WTC11 (cell line): Measurements from ENCODE around the gene MLX. TPM values are rescaled to one million over a fixed set of nuclear protein-coding genes. Genes with fewer than 3 reads are reported as not detected.

Experiments used
- ATAC-seq: fragments of 200-7000 bp; cut with Tn5 transposase; 2 replicates; pipeline ENCODE4 v1.10.0; 2021; ENCODE audit warnings: mild to moderate bottlenecking, moderate library complexity
- CTCF ChIA-PET: fragments of 300-600 bp; sonication (Branson Sonifier 250); formaldehyde crosslinking; loops from one replicate; lab custom pipeline; 2021; ENCODE audit warnings: antibody characterized with exemption; lab: Charles Lee
- POLR2A ChIA-PET: fragments of 350-600 bp; sonication (Branson Sonifier 250); formaldehyde crosslinking; loops from one replicate; lab custom pipeline; 2021; ENCODE audit warnings: antibody characterized with exemption; lab: Charles Lee
- DNase-seq: peaks from one replicate; pipeline ENCODE4 v3.0.0; 2021; ENCODE audit warnings: low spot score
- H3K27ac Mint-ChIP-seq: 2 replicates; pipeline ENCODE4 v1.8.0; 2021; ENCODE audit warnings: mixed read lengths
- H3K27me3 Mint-ChIP-seq: 2 replicates; pipeline ENCODE4 v1.8.0; 2021; ENCODE audit warnings: low read depth, mild to moderate bottlenecking, moderate library complexity, mixed read lengths
- H3K36me3 Mint-ChIP-seq: 2 replicates; pipeline ENCODE4 v1.8.0; 2021; ENCODE audit warnings: mixed read lengths
- H3K4me1 Mint-ChIP-seq: 2 replicates; pipeline ENCODE4 v1.8.0; 2022; ENCODE audit warnings: mixed read lengths
- H3K4me3 Mint-ChIP-seq: 2 replicates; pipeline ENCODE4 v1.8.0; 2021; ENCODE audit warnings: mild to moderate bottlenecking, moderate library complexity, mixed read lengths
- H3K9me3 Mint-ChIP-seq: 2 replicates; pipeline ENCODE4 v1.8.0; 2021; ENCODE audit warnings: mixed read lengths
- CBFB ChIP-seq: sonication (generic); formaldehyde crosslinking; IDR thresholded peaks from 2 replicates; pipeline ENCODE4 v1.8.1; 2022; ENCODE audit warnings: mild to moderate bottlenecking, low read depth, missing genetic modification reagents
- CDX4 ChIP-seq: fragments of 250-450 bp; sonication (Bioruptor Pico); IDR thresholded peaks from 2 replicates; pipeline ENCODE4 v1.9.0; 2021; ENCODE audit warnings: moderate library complexity, mild to moderate bottlenecking, inconsistent platforms, borderline replicate concordance
- CREB1 ChIP-seq: sonication (generic); formaldehyde crosslinking; IDR thresholded peaks from 2 replicates; pipeline ENCODE4 v1.8.0; 2023; ENCODE audit warnings: mild to moderate bottlenecking, missing genetic modification reagents
- CREM ChIP-seq: sonication (generic); formaldehyde crosslinking; IDR thresholded peaks from 2 replicates; pipeline ENCODE4 v1.8.1; 2022; ENCODE audit warnings: mild to moderate bottlenecking, missing genetic modification reagents, moderate library complexity
- CTCF ChIP-seq: fragments of 200-600 bp; IDR thresholded peaks from 2 replicates; pipeline ENCODE4 v1.8.0; 2022; ENCODE audit warnings: antibody characterized with exemption
- E2F4 ChIP-seq: sonication (generic); formaldehyde crosslinking; IDR thresholded peaks from 2 replicates; pipeline ENCODE4 v1.8.1; 2022; ENCODE audit warnings: low read depth, mild to moderate bottlenecking, moderate library complexity, missing genetic modification reagents, borderline replicate concordance
- E2F5 ChIP-seq: sonication (generic); formaldehyde crosslinking; IDR thresholded peaks from 2 replicates; pipeline ENCODE4 v1.8.1; 2022; ENCODE audit warnings: mild to moderate bottlenecking, moderate library complexity, missing genetic modification reagents
- EMX1 ChIP-seq: fragments of 250-450 bp; sonication (Bioruptor Pico); IDR thresholded peaks from 2 replicates; pipeline ENCODE4 v1.8.0; 2021; ENCODE audit warnings: mild to moderate bottlenecking
- ESRRA ChIP-seq: sonication (generic); formaldehyde crosslinking; IDR thresholded peaks from 2 replicates; pipeline ENCODE4 v1.8.1; 2022; ENCODE audit warnings: mild to moderate bottlenecking, missing genetic modification reagents, borderline replicate concordance
- ETV6 ChIP-seq: sonication (generic); formaldehyde crosslinking; IDR thresholded peaks from 2 replicates; pipeline ENCODE4 v1.8.1; 2022; ENCODE audit warnings: mild to moderate bottlenecking, missing genetic modification reagents
- FOXP4 ChIP-seq: sonication (generic); formaldehyde crosslinking; IDR thresholded peaks from 2 replicates; pipeline ENCODE4 v1.8.0; 2022; ENCODE audit warnings: mild to moderate bottlenecking, missing genetic modification reagents
- GABPB1 ChIP-seq: sonication (generic); formaldehyde crosslinking; IDR thresholded peaks from 2 replicates; pipeline ENCODE4 v1.8.1; 2023; ENCODE audit warnings: mild to moderate bottlenecking, missing genetic modification reagents
- GRHL2 ChIP-seq: fragments of 250-450 bp; sonication (Bioruptor Pico); IDR thresholded peaks from 2 replicates; pipeline ENCODE4 v1.8.0; 2022; ENCODE audit warnings: mild to moderate bottlenecking, moderate library complexity; ENCODE audit not compliant: insufficient replicate concordance, severe bottlenecking
- MAX ChIP-seq: sonication (generic); formaldehyde crosslinking; IDR thresholded peaks from 2 replicates; pipeline ENCODE4 v1.8.0; 2022; ENCODE audit warnings: mild to moderate bottlenecking, missing genetic modification reagents
- MYBL2 ChIP-seq: sonication (generic); formaldehyde crosslinking; IDR thresholded peaks from 2 replicates; pipeline ENCODE4 v1.8.1; 2023; ENCODE audit warnings: mild to moderate bottlenecking, moderate library complexity, missing genetic modification reagents
- NFYB ChIP-seq: sonication (generic); formaldehyde crosslinking; conservative IDR thresholded peaks from 2 replicates; pipeline ENCODE4 v1.8.0; 2022; ENCODE audit warnings: low read depth, missing genetic modification reagents
- SP1 ChIP-seq: sonication (generic); formaldehyde crosslinking; conservative IDR thresholded peaks from 2 replicates; pipeline ENCODE4 v1.8.1; 2022; ENCODE audit warnings: missing genetic modification reagents
- TP53 ChIP-seq: sonication (generic); formaldehyde crosslinking; IDR thresholded peaks from 2 replicates; pipeline ENCODE4 v1.8.1; 2023; ENCODE audit warnings: mild to moderate bottlenecking, missing genetic modification reagents
- ZBTB43 ChIP-seq: sonication (generic); formaldehyde crosslinking; IDR thresholded peaks from 2 replicates; pipeline ENCODE4 v1.8.1; 2023; ENCODE audit warnings: mild to moderate bottlenecking, missing genetic modification reagents
- ZMAT4 ChIP-seq: fragments of 250-450 bp; sonication (Bioruptor Pico); IDR thresholded peaks from 2 replicates; pipeline ENCODE4 v1.9.0; 2021; ENCODE audit warnings: mild to moderate bottlenecking
- total RNA-seq: library from RNA; stranded (reverse); gene quantifications from 3 replicates; pipeline ENCODE4 v1.2.3, GENCODE V29; 2021

The MLX gene
- total RNA-seq, 1 experiment from 2014 or later: 34.9 TPM

- no peak for TF ChIP-seq E2F5 (CRISPR knock-in tag)
- TF ChIP-seq GRHL2 (CRISPR knock-in tag): no peak
- no peak for TF ChIP-seq CBFB (CRISPR knock-in tag)
- TF ChIP-seq ESRRA (CRISPR knock-in tag): no peak
- TF ChIP-seq FOXP4 (CRISPR knock-in tag): no peak
Observed at GRCh38 chr17:42574463-42574862, 7.6 kb downstream of the MLX start (continued).

GRCh38 chr17:42577140-42577531 is 10.2 kb downstream of the MLX start:
- ATAC-seq (peak; percentile 21), DNase-seq (no peak)
- H3K4me1 Mint-ChIP-seq: peaks cover 20% of the 10 kb centered on the region
- POLR2A ChIA-PET: interaction anchor here (0.5 to 1.6 kb wide), 6 partner anchors 23 to 106 kb away, joined by 3 to 7 read pairs (median 3); partner anchors contain the start of genes CNTNAP1 and PLEKHH3
- no peaks in the 10 kb centered on the region for H3K27me3 Mint-ChIP-seq
- H3K9me3 Mint-ChIP-seq: no peaks in the 10 kb centered on the region
- CTCF ChIA-PET: interaction anchor here (0.8 to 3.3 kb wide), 24 partner anchors 10 to 264 kb away, joined by 3 to 122 read pairs (median 20); partner anchors contain the start of genes CCR10, CNTNAP1, MLX and NAGLU
- peak overlapping the region; percentile 85 for H3K27ac Mint-ChIP-seq
- no peak for TF ChIP-seq TP53 (CRISPR knock-in tag)
- TF ChIP-seq CREB1 (CRISPR knock-in tag): 0 out of 2 replicates have a peak, but pooled peaks have one; percentile 9
- H3K36me3 Mint-ChIP-seq: peaks cover 27% of the 10 kb centered on the region
- peak overlapping the region; percentile 98 for H3K4me3 Mint-ChIP-seq

GRCh38 chr17:42577532-42578281 is 10.8 kb downstream of the MLX start, which contains the start of gene PSMC3IP:
Gene PSMC3IP (minus strand): TSS chr17:42577729. CDS start chr17:42577686, 43 bp downstream.
- DNase-seq: peak; percentile 96
- H3K27ac Mint-ChIP-seq: peak within 1 kb of the TSS; percentile 100
- H3K9me3 Mint-ChIP-seq: no peaks in the 10 kb centered on the region
- H3K36me3 Mint-ChIP-seq: peaks cover 25% of the 10 kb centered on the region
- POLR2A ChIA-PET: interaction anchor here (0.5 to 1.6 kb wide), 15 partner anchors 24 to 387 kb away, joined by 3 to 9 read pairs (median 4); partner anchors contain the start of genes CNTNAP1, PLEKHH3, RETREG3 and TUBG1
- H3K4me1 Mint-ChIP-seq: peaks cover 20% of the 10 kb centered on the region
- CTCF ChIA-PET: interaction anchor here (0.6 to 3.3 kb wide), 67 partner anchors 8 to 457 kb away, joined by 3 to 122 read pairs (median 5); partner anchors contain the start of genes BECN1, CAVIN1, CCR10 and CNTD1
- ATAC-seq: peak; percentile 81
- H3K27me3 Mint-ChIP-seq: no peaks in the 10 kb centered on the region
- H3K4me3 Mint-ChIP-seq: peak within 1 kb of the TSS; percentile 98
- TF ChIP-seq ZMAT4 (CRISPR knock-in tag): no peak
- peak; percentile 78; the same call in 1 of the 2 replicates for TF ChIP-seq ZBTB43 (CRISPR knock-in tag)
- TF ChIP-seq SP1 (CRISPR knock-in tag): peak; percentile 68
- TF ChIP-seq MAX (CRISPR knock-in tag): 0 out of 2 replicates have a peak, but pooled peaks have one; percentile 63
- TF ChIP-seq CTCF: no peak
- TF ChIP-seq GABPB1 (CRISPR knock-in tag): peak; percentile 67
- TF ChIP-seq CREM (CRISPR knock-in tag): peak; percentile 84
- peak; percentile 95; the same call in 1 of the 2 replicates for TF ChIP-seq E2F4 (CRISPR knock-in tag)
- TF ChIP-seq NFYB (CRISPR knock-in tag): peak; percentile 88
- no peak; the same call in 1 of the 2 replicates for TF ChIP-seq EMX1
- peak; percentile 82 for TF ChIP-seq ETV6 (CRISPR knock-in tag)
- no peak for TF ChIP-seq CDX4 (CRISPR knock-in tag)
- TF ChIP-seq CREB1 (CRISPR knock-in tag): 0 out of 2 replicates have a peak, but pooled peaks have one; percentile 7
- peak; percentile 99 for TF ChIP-seq E2F5 (CRISPR knock-in tag)
- TF ChIP-seq MYBL2 (CRISPR knock-in tag): peak; percentile 59; the same call in 1 of the 2 replicates
